MM.1S (cell line): ENCODE results near the gene SP6.
A peak's percentile ranks its signal among the peaks of the same experiment; 100 is the strongest.

Experiments used
- DNase-seq: peaks from one replicate; pipeline ENCODE4 v3.0.0-alpha.2; 2015
- H2AFZ ChIP-seq: fragments of 300-600 bp; sonication (generic); 2 replicates; pipeline ENCODE4 v1.6.0; 2016; ENCODE audit warnings: antibody characterized with exemption, low read length
- H3F3A ChIP-seq: fragments of 300-600 bp; sonication (generic); 2 replicates; pipeline ENCODE4 v1.6.1; 2016; ENCODE audit warnings: mild to moderate bottlenecking, antibody characterized with exemption, low read length, moderate library complexity, mixed read lengths; ENCODE audit not compliant: insufficient read depth
- H3K27ac ChIP-seq: fragments of 300-600 bp; sonication (generic); 2 replicates; pipeline ENCODE4 v1.5.1; 2016; ENCODE audit warnings: mild to moderate bottlenecking, low read length
- H3K27me3 ChIP-seq: fragments of 300-600 bp; sonication (generic); replicated peaks from 2 replicates; pipeline ENCODE4 v1.6.0; 2016; ENCODE audit warnings: low read length; ENCODE audit not compliant: insufficient read depth
- H3K36me3 ChIP-seq: fragments of 300-600 bp; sonication (generic); replicated peaks from 2 replicates; pipeline ENCODE4 v1.6.1; 2016; ENCODE audit warnings: mild to moderate bottlenecking, low read length, mixed read lengths; ENCODE audit not compliant: insufficient read depth
- H3K4me1 ChIP-seq: fragments of 300-600 bp; sonication (generic); 2 replicates; pipeline ENCODE4 v1.6.1; 2016; ENCODE audit warnings: low read length, mixed read lengths
- H3K4me2 ChIP-seq: fragments of 300-600 bp; sonication (generic); 2 replicates; pipeline ENCODE4 v1.6.0; 2016; ENCODE audit warnings: low read depth, low read length
- H3K4me3 ChIP-seq: fragments of 300-600 bp; sonication (generic); 2 replicates; pipeline ENCODE4 v1.5.1; 2016; ENCODE audit warnings: low read length, mixed read lengths
- H3K79me2 ChIP-seq: fragments of 300-600 bp; sonication (generic); 2 replicates; pipeline ENCODE4 v1.6.1; 2016; ENCODE audit warnings: mixed run types, low read length, mixed read lengths
- H3K9ac ChIP-seq: fragments of 300-600 bp; sonication (generic); 2 replicates; pipeline ENCODE4 v1.6.1; 2016; ENCODE audit warnings: low read length, mixed read lengths
- H3K9me2 ChIP-seq: fragments of 300-600 bp; sonication (generic); replicated peaks from 2 replicates; pipeline ENCODE4 v1.6.1; 2016; ENCODE audit warnings: mild to moderate bottlenecking, low read length, mixed read lengths; ENCODE audit not compliant: insufficient read depth
- H3K9me3 ChIP-seq: fragments of 300-600 bp; sonication (generic); replicated peaks from 2 replicates; pipeline ENCODE4 v1.6.1; 2016; ENCODE audit warnings: mild to moderate bottlenecking, low read length, mixed read lengths; ENCODE audit not compliant: insufficient read depth
- H4K20me1 ChIP-seq: fragments of 300-600 bp; sonication (generic); 2 replicates; pipeline ENCODE4 v1.6.1; 2016; ENCODE audit warnings: mild to moderate bottlenecking, low read length, moderate library complexity, mixed read lengths; ENCODE audit not compliant: insufficient read depth
- EZH2 ChIP-seq: fragments of 300-600 bp; sonication (generic); optimal IDR thresholded peaks from 2 replicates; pipeline ENCODE3; 2017; ENCODE audit warnings: low read depth, mild to moderate bottlenecking, antibody characterized with exemption, low read length, mixed read lengths
- EZH2phosphoT487 ChIP-seq: fragments of 300-600 bp; sonication (generic); IDR thresholded peaks from 2 replicates; pipeline ENCODE4 v1.6.1; 2018; ENCODE audit warnings: antibody characterized with exemption, low read length
- TF ChIP-seq, protein P1 (sequence below): fragments of 300-600 bp; sonication (generic); IDR thresholded peaks from 2 replicates; pipeline ENCODE4 v1.5.1; 2016; ENCODE audit warnings: antibody characterized with exemption, low read length, mixed read lengths

SP6 gene

DNA sequence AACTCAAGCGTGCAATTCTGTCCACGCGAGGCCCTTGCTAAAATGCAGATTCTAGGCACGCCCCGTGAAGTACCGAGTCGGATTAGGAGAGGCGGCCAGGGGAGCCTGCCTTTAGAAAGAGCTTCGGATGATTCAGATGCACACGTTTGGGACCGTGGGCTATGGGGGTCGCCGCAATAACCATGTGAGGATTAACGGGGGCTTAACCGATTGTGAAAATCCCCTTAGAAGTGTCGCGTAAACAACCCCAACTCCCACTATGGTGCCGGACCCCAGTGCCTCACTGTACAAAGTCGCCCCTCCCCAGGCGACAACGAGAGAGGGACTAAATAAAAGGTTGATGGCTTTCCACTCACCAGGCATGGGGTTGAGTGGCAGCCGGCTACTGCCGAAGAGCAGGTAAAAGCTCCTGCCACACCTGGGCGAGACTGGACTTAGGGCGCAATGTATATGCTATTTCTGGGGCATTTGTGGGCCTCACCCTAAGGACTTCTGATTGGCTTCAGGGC is 44.4 kb upstream of the SP6 start:
- Histone ChIP-seq H3K4me2 (peak overlapping the region; percentile 79), H2AFZ (peak overlapping the region; percentile 72), H3F3A (peaks cover 10% of the 10 kb centered on the region; the same call in 1 of the 2 replicates), H4K20me1 (no peaks in the 10 kb centered on the region), H3K4me1 (peaks cover 32% of the 10 kb centered on the region), H3K9me2 (no peaks in the 10 kb centered on the region), H3K79me2 (peaks cover 44% of the 10 kb centered on the region), H3K9ac (peak overlapping the region; percentile 79), H3K36me3 (no peaks in the 10 kb centered on the region), H3K4me3 (peak overlapping the region; percentile 86), H3K27ac (peak overlapping the region; percentile 53; the same call in 1 of the 2 replicates), H3K27me3 (no peaks in the 10 kb centered on the region), H3K9me3 (no peaks in the 10 kb centered on the region)
- TF ChIP-seq EZH2 (no peak), EZH2phosphoT487 (no peak)
- TF ChIP-seq, protein P1, sequence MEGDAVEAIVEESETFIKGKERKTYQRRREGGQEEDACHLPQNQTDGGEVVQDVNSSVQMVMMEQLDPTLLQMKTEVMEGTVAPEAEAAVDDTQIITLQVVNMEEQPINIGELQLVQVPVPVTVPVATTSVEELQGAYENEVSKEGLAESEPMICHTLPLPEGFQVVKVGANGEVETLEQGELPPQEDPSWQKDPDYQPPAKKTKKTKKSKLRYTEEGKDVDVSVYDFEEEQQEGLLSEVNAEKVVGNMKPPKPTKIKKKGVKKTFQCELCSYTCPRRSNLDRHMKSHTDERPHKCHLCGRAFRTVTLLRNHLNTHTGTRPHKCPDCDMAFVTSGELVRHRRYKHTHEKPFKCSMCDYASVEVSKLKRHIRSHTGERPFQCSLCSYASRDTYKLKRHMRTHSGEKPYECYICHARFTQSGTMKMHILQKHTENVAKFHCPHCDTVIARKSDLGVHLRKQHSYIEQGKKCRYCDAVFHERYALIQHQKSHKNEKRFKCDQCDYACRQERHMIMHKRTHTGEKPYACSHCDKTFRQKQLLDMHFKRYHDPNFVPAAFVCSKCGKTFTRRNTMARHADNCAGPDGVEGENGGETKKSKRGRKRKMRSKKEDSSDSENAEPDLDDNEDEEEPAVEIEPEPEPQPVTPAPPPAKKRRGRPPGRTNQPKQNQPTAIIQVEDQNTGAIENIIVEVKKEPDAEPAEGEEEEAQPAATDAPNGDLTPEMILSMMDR, result no peak
- peak; percentile 27 for DNase-seq

DNA sequence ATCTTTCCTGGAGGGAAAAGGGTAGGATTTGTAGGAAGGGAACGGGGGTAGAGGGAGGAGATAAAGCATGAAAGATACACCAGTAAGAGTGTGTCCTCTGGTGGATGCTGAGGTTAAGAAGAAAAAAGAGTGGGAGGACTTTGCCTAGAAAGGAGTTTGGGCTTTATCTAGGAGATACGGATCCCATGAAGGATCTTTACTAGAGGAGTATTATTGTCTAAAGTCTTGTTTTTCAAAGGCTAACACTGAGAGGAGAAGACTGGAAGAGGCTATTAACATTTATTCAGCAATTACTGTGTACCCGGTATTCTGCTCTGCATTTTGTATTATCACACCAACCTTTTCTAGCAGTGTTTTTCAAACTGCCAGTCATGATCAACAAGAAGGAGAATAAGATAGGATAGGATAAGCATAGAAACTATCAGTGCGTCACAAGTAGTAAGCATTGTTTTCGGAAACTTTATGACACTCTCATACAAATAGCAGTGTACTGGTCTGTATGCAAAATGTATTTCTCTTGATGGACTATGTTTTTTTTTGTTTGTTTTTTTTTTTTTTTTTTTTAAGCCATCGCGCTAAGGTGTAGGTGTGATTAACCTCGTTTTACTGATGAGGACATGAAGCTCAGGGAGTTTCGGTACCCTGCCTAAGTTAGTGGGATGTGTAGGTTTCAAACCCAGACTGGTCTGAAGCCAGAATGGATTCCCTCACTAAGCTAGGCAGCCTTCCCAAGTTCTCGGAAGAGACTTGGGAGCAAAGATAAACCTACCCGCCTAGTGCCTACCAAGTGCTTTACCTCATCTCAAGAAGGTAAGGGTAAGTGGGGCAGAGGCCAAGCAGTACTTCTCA is 43.8 kb upstream of the SP6 start:
- Histone ChIP-seq H2AFZ (peak overlapping the region; percentile 72), H4K20me1 (no peaks in the 10 kb centered on the region), H3K4me2 (peak overlapping the region; percentile 79), H3K9me3 (no peaks in the 10 kb centered on the region), H3K27ac (peak overlapping the region; percentile 53; the same call in 1 of the 2 replicates), H3F3A (peaks cover 10% of the 10 kb centered on the region; the same call in 1 of the 2 replicates), H3K27me3 (no peaks in the 10 kb centered on the region), H3K4me3 (peak overlapping the region; percentile 86), H3K9me2 (no peaks in the 10 kb centered on the region), H3K36me3 (no peaks in the 10 kb centered on the region), H3K4me1 (peaks cover 32% of the 10 kb centered on the region), H3K9ac (peak overlapping the region; percentile 79), H3K79me2 (peaks cover 39% of the 10 kb centered on the region)
- DNase-seq, result no peak
- TF ChIP-seq EZH2phosphoT487 (no peak), EZH2 (no peak)
- TF ChIP-seq, protein P1, result no peak

DNA sequence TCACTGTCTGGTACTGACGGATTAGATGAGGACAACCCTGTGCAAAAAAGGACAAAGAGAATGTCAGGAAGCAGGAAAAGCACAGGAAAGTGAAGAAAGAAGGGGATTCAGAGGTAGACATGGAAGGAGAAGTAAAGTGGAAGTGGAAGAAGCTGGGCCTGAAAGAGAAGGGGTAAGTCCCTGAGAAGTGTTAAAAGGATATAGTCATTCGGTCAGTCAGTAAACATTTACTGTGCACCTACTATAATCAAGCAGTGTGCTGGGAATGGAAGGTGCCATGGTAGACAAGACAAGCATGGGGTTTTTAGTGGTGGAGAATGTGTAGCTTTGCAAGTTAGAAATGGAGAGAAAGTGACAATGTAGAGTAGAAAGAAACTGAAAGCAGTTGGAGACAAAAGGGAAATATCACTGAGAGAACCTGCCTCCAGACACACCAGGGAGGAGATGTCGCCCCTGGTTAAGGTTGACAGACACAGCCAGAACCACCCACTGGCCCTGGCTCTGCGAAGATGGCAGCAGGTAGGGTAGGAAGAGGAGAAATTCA is 40.7 kb upstream of the SP6 start:
- Histone ChIP-seq H3K79me2 (peaks cover 9% of the 10 kb centered on the region), H3K36me3 (no peaks in the 10 kb centered on the region), H3K27me3 (no peaks in the 10 kb centered on the region), H3K9ac (no peak overlapping the region), H3K9me2 (no peaks in the 10 kb centered on the region), H3K4me2 (peak overlapping the region; percentile 23; the same call in 1 of the 2 replicates), H4K20me1 (no peaks in the 10 kb centered on the region), H3F3A (peaks cover 10% of the 10 kb centered on the region; the same call in 1 of the 2 replicates), H2AFZ (no peak overlapping the region), H3K9me3 (no peaks in the 10 kb centered on the region), H3K4me3 (no peak overlapping the region), H3K4me1 (peaks cover 25% of the 10 kb centered on the region), H3K27ac (no peak overlapping the region)
- DNase-seq, result peak; percentile 32
- TF ChIP-seq EZH2phosphoT487 (no peak), EZH2 (no peak)
- TF ChIP-seq, protein P1, result no peak
